Loucy (cell line): Measurements from ENCODE around the gene HSH2D.

Experiments used
- H2AFZ ChIP-seq: fragments of 200-600 bp; sonication (generic); 2 replicates; pipeline ENCODE4 v1.6.0; 2016; ENCODE audit warnings: antibody characterized with exemption, mild to moderate bottlenecking, low read length, moderate library complexity
- H3F3A ChIP-seq: fragments of 200-600 bp; 2 replicates; pipeline ENCODE4 v1.6.0; 2016; ENCODE audit warnings: antibody characterized with exemption, low read depth, mild to moderate bottlenecking
- H3K27me3 ChIP-seq: fragments of 200-600 bp; sonication (generic); 2 replicates; pipeline ENCODE4 v1.6.1; 2014; ENCODE audit warnings: low read length, mild to moderate bottlenecking; ENCODE audit not compliant: insufficient read depth, poor library complexity, severe bottlenecking
- H3K36me3 ChIP-seq: fragments of 200-600 bp; sonication (generic); 2 replicates; pipeline ENCODE4 v1.6.1; 2016; ENCODE audit warnings: low read length; ENCODE audit not compliant: insufficient read depth
- H3K4me1 ChIP-seq: fragments of 200-600 bp; sonication (generic); 2 replicates; pipeline ENCODE4 v1.5.1; 2014; ENCODE audit warnings: low read length, mild to moderate bottlenecking; ENCODE audit not compliant: insufficient read depth, poor library complexity, severe bottlenecking
- H3K4me2 ChIP-seq: fragments of 200-600 bp; sonication (generic); 2 replicates; pipeline ENCODE4 v1.6.0; 2014; ENCODE audit warnings: antibody characterized with exemption, low read length, low read depth, mild to moderate bottlenecking; ENCODE audit not compliant: poor library complexity, severe bottlenecking
- H3K4me3 ChIP-seq: fragments of 200-600 bp; sonication (generic); 2 replicates; pipeline ENCODE4 v1.5.1; 2014; ENCODE audit warnings: low read length, mild to moderate bottlenecking, mixed read lengths; ENCODE audit not compliant: poor library complexity, severe bottlenecking
- H3K79me2 ChIP-seq: fragments of 200-600 bp; sonication (generic); 2 replicates; pipeline ENCODE4 v1.6.1; 2014; ENCODE audit warnings: low read length; ENCODE audit not compliant: insufficient read depth
- H3K9ac ChIP-seq: fragments of 200-600 bp; sonication (generic); 2 replicates; pipeline ENCODE4 v1.6.0; 2014; ENCODE audit warnings: mild to moderate bottlenecking, low read depth, low read length, moderate library complexity; ENCODE audit not compliant: poor library complexity, severe bottlenecking
- H3K9me2 ChIP-seq: fragments of 200-600 bp; sonication (generic); replicated peaks from 2 replicates; pipeline ENCODE4 v1.6.1; 2016; ENCODE audit warnings: low read depth, low read length, mixed read lengths
- H3K9me3 ChIP-seq: fragments of 200-600 bp; sonication (generic); 2 replicates; pipeline ENCODE4 v1.6.1; 2014; ENCODE audit warnings: mild to moderate bottlenecking, antibody characterized with exemption, low read length, low read depth; ENCODE audit not compliant: insufficient read depth
- H4K20me1 ChIP-seq: fragments of 200-600 bp; sonication (generic); 2 replicates; pipeline ENCODE4 v1.6.0; 2014; ENCODE audit warnings: antibody characterized with exemption, low read length, mild to moderate bottlenecking; ENCODE audit not compliant: insufficient read depth, poor library complexity, severe bottlenecking
- EZH2phosphoT487 ChIP-seq: fragments of 200-600 bp; IDR thresholded peaks from 2 replicates; pipeline ENCODE4 v1.6.1; 2018; ENCODE audit warnings: antibody characterized with exemption, mild to moderate bottlenecking, moderate library complexity, borderline replicate concordance
- TF ChIP-seq, protein P1 (sequence below): fragments of 200-600 bp; sonication (generic); conservative IDR thresholded peaks from 2 replicates; pipeline ENCODE4 v1.5.1; 2014; ENCODE audit warnings: mild to moderate bottlenecking, antibody characterized with exemption, low read length

The HSH2D gene

DNA sequence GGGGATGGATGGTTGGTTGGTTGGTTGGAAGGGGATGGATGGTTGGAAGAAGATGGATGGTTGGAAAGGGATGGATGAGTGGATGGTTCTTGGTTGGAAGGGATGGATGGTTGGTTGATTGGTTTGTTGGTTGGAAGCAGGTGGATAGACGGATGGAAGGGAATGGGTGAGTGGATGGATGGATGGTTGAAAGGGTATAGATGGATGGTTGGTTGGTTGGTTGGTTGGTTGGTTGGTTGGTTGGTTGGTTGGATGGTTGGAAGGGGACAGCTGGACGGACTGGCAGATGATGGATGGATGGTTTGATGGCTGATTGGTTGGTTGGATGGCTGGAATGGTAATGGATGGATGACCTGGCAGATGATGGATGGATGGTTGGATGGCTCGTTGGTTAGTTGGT is 11.8 kb upstream of the HSH2D start:
- Histone ChIP-seq H3K4me1 (peaks cover 8% of the 10 kb centered on the region), H3K79me2 (peaks cover 10% of the 10 kb centered on the region; the same call in 1 of the 2 replicates), H2AFZ (no peak overlapping the region), H3K9ac (no peak overlapping the region), H3K9me2 (no peaks in the 10 kb centered on the region), H3K4me3 (no peak overlapping the region), H3K27me3 (no peaks in the 10 kb centered on the region), H3K9me3 (no peaks in the 10 kb centered on the region), H4K20me1 (no peaks in the 10 kb centered on the region), H3K4me2 (no peak overlapping the region), H3K36me3 (peaks cover 76% of the 10 kb centered on the region; the same call in 1 of the 2 replicates), H3F3A (no peaks in the 10 kb centered on the region)
- TF ChIP-seq, protein P1, sequence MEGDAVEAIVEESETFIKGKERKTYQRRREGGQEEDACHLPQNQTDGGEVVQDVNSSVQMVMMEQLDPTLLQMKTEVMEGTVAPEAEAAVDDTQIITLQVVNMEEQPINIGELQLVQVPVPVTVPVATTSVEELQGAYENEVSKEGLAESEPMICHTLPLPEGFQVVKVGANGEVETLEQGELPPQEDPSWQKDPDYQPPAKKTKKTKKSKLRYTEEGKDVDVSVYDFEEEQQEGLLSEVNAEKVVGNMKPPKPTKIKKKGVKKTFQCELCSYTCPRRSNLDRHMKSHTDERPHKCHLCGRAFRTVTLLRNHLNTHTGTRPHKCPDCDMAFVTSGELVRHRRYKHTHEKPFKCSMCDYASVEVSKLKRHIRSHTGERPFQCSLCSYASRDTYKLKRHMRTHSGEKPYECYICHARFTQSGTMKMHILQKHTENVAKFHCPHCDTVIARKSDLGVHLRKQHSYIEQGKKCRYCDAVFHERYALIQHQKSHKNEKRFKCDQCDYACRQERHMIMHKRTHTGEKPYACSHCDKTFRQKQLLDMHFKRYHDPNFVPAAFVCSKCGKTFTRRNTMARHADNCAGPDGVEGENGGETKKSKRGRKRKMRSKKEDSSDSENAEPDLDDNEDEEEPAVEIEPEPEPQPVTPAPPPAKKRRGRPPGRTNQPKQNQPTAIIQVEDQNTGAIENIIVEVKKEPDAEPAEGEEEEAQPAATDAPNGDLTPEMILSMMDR: no peak
- TF ChIP-seq EZH2phosphoT487: no peak

DNA sequence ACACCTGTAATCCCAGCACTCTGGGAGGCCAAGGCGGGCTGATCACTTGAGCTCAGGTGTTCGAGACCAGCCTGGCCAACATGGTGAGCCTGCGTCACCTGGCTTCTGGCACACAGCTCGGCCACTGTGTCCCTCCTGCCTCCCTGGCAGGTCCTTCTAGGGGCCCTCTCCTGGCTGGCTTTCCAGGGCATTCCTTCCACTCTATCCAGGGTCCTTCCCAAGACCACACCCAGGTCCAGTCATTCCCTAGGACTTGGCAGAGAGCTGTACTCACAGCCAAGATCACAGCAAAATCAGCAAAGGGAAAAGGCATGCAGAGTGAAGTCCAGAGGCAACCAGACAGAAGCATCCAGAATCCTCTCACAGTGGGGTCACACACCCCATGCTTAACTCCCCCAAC is 9.7 kb upstream of the HSH2D start:
- Histone ChIP-seq H3K36me3 (peaks cover 54% of the 10 kb centered on the region; the same call in 1 of the 2 replicates), H3K9ac (no peak overlapping the region), H3K4me1 (peaks cover 25% of the 10 kb centered on the region)

DNA sequence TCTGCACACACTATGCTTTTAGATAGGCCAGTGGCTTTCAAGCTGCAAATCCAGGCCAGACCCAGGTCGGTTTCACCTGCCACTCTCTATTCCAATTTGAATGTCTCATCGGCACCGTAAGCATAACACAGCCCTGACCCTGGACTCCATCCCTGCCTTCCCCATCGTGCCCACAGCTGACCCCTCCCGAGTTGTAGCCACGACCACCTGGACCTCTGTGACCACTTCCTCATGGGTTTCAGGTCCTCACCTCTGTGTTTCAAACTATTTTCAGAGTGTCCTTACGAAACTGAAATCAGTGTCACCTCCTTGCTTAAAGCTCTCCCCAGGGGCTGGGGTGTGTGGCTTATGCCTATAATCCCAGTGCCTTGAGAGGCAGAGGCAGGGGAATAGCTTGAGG is 9.0 kb upstream of the HSH2D start:
- Histone ChIP-seq H3F3A (0 out of 2 replicates have a peak, but pooled peaks cover 7% of the 10 kb centered on the region), H3K9ac (no peak overlapping the region), H3K27me3 (no peaks in the 10 kb centered on the region), H3K36me3 (peaks cover 47% of the 10 kb centered on the region; the same call in 1 of the 2 replicates), H3K9me2 (no peaks in the 10 kb centered on the region), H3K9me3 (no peaks in the 10 kb centered on the region), H3K4me3 (no peak overlapping the region), H3K4me2 (no peak overlapping the region), H4K20me1 (no peaks in the 10 kb centered on the region), H3K79me2 (peaks cover 22% of the 10 kb centered on the region; the same call in 1 of the 2 replicates), H3K4me1 (peaks cover 32% of the 10 kb centered on the region), H2AFZ (no peak overlapping the region)
- TF ChIP-seq, protein P1: no peak
- no peak for TF ChIP-seq EZH2phosphoT487

More for the DNA sequence above, 9.7 kb upstream of the HSH2D start:
- Histone ChIP-seq H3F3A (0 out of 2 replicates have a peak, but pooled peaks cover 2% of the 10 kb centered on the region), H3K27me3 (no peaks in the 10 kb centered on the region), H3K9me2 (no peaks in the 10 kb centered on the region), H3K79me2 (peaks cover 20% of the 10 kb centered on the region; the same call in 1 of the 2 replicates), H4K20me1 (no peaks in the 10 kb centered on the region), H3K4me2 (no peak overlapping the region), H2AFZ (no peak overlapping the region), H3K9me3 (no peaks in the 10 kb centered on the region), H3K4me3 (no peak overlapping the region)
- no peak for TF ChIP-seq EZH2phosphoT487
- TF ChIP-seq, protein P1: no peak
